C4-2B (cell line): ENCODE data around the gene HLTF.

Experiments
- H3K27ac ChIP-seq: fragments of 450-650 bp; 2 replicates; pipeline ENCODE4 v1.5.1; 2017
- ZFX ChIP-seq: fragments of 450-650 bp; IDR thresholded peaks from 2 replicates; pipeline ENCODE4 v1.6.1; 2017
- TF ChIP-seq, protein P1 (sequence below): fragments of 450-650 bp; conservative IDR thresholded peaks from 2 replicates; pipeline ENCODE4 v1.5.1; 2017; ENCODE audit warnings: mild to moderate bottlenecking

Gene HLTF

DNA sequence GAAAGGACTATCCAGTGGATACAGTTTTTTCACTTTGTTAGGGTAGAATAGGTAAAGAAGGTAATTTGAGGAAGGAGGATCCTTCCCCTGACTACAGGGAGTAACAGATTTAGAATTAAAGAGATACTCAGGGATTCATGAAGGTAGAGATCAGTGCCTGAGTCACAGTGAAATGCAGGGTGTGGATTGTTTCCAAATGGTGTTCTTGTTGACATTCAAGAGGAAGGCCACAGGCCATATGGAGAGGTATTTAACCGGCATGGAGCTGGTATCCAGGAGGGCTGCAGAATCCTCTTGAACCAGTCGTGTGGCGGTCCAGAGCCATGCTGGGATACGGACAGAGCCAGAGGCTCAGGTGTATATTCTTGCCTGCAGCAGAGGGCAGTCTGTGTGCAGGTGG, 66.8 kb downstream of the HLTF start:
- no peak overlapping the region for H3K27ac ChIP-seq
- TF ChIP-seq ZFX = no peak
- TF ChIP-seq, protein P1, sequence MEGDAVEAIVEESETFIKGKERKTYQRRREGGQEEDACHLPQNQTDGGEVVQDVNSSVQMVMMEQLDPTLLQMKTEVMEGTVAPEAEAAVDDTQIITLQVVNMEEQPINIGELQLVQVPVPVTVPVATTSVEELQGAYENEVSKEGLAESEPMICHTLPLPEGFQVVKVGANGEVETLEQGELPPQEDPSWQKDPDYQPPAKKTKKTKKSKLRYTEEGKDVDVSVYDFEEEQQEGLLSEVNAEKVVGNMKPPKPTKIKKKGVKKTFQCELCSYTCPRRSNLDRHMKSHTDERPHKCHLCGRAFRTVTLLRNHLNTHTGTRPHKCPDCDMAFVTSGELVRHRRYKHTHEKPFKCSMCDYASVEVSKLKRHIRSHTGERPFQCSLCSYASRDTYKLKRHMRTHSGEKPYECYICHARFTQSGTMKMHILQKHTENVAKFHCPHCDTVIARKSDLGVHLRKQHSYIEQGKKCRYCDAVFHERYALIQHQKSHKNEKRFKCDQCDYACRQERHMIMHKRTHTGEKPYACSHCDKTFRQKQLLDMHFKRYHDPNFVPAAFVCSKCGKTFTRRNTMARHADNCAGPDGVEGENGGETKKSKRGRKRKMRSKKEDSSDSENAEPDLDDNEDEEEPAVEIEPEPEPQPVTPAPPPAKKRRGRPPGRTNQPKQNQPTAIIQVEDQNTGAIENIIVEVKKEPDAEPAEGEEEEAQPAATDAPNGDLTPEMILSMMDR = no peak

DNA sequence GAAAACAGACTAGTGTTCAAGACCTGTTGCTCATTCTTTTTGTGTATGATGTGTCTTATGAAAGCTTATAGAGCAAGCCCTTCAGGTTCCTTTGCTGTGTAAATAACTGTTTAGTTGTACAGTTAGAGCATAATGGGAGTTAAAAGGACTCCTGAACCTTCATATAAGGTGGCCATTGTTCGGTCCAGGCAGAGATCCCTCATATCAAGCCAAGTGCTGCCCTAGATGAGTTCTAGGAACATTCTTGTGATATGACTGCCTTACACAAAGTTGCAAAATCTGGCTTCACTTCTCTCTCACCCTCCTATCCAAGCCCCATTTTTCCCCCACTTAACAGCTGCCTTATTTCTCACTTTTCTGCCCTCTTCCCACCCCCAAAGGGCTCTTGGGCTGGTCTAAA, 68.1 kb downstream of the HLTF start:
- no peak overlapping the region for H3K27ac ChIP-seq
- TF ChIP-seq ZFX = no peak
- TF ChIP-seq, protein P1 = no peak

DNA sequence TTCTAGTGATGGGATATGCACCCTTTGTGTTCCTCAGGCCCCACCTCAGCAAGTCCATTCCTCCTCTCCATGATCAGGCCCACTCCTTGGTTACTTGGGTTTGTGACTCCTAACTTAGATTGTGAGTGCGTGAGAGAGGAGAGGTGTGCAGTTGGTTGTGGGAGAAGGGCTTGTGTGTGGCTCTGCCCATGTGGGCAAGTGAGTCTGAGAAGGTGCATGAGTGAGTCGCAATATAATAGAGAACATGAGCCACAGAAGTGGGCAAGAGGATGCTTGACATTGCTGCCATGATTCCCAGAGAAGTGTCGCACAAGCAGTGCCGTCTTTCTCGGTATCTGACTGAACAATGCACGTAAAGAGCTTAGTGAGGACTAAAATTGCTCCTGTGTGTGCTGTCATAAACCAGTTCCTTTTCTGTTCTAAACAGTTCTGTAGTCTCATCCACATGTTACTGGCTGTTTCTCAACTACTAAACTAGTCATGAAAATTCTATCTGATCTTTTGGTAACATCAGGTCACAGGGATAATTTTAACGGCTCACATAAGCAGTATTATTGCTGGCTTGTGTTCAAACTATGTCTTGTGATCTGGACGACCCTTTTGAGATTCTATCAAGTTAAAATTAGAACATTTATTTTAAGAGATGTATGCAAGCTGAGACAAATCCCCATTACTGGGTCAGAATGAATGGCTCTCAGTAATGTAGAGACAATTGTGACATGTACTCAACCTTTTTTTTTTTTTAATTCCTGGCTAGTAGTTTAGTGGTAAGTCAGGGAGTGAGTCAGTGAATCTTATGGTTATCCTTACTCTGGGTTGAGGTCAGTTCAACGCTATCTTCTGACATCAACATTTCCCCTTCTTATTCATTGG, 69.4 kb downstream of the HLTF start:
- TF ChIP-seq ZFX = no peak
- TF ChIP-seq, protein P1 = no peak; the same call in 1 of the 2 replicates
- no peak overlapping the region for H3K27ac ChIP-seq

DNA sequence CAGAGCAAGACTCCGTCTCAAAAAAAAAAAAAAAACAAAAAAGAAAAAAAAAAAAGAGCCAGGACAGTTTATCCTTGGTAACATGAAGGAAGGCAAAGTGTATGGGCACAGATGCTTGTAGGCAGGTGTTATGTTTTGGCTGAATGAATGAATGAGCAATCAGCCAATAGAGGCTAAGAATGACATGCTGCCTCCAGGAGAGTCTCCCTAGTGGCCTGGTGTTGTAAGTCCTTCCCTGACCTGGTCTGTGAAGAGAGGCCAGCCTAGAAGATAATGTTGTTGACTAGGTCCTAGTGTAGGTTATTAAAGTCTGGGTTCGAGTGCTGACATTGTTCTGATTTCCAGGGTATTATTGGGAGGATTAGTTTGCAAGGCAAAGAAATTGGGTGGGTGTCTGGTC, 70.1 kb downstream of the HLTF start:
- TF ChIP-seq ZFX = no peak
- TF ChIP-seq, protein P1 = no peak; the same call in 1 of the 2 replicates
- no peak overlapping the region for H3K27ac ChIP-seq

DNA sequence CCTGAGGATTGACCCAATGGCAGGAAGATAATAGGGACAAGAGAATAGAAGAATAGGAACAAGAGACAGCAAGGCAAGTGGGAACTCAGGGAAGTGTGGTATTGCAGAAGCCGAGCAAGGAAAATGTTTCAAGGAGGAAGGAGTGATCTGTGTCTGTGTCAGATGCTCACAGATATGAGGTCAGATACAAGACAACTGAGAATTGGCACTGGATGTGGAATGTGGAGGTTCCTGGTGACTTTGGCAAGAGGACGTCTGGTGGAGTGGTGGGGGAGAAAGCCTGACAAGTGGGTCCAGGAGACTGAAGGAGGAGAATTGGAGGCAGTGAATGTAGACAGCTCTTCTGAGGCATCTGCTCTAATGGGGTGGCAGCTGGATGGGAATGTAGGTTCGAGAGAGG, 70.9 kb downstream of the HLTF start:
- TF ChIP-seq, protein P1 = no peak
- no peak for TF ChIP-seq ZFX
- H3K27ac ChIP-seq = no peak overlapping the region

DNA sequence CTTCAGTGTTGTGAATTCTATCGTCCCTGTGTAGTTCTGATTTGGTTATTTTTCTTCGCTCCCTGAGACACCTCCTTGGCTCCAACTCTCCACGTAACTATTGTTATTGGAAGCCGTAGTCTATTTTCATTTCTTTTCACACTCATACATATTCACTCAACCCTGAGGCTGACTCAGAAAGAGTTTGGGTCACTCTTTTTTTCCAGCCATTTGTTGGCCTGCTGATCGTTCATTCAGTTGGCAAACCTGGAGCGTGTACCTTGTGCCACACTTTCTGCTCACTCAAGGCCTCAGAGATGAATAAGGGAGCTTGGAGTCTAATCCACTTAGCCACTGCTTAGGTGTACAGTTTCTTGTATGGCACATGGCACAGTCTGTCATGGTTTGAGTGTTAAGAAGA, 72.6 kb downstream of the HLTF start:
- TF ChIP-seq, protein P1 = no peak
- TF ChIP-seq ZFX = no peak

DNA sequence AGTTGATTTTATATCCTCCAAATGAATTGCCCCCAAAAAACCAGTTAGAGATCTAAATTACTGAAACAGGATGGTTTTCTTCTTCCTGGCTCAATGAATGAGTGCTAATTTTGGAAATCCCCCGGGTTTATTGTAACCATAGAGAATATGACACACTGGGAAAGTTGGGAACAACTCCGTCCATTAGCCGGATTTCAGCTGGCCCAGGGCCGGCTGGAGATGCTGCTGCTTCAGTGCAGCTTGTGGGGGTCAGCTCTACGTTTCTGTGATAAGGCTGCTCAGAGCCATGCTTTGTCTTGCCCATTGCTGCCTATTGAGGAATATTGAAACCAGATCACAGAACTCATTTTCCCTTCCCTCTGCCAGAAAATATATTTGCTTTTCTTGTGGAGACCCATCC, 74.7 kb downstream of the HLTF start:
- TF ChIP-seq, protein P1 = no peak
- no peak for TF ChIP-seq ZFX
- H3K27ac ChIP-seq = no peak overlapping the region

More for the DNA sequence above, 72.6 kb downstream of the HLTF start:
- no peak overlapping the region for H3K27ac ChIP-seq
